ENCODE results near the gene USP10.

The USP10 gene

GRCh38 chr16:84791501-84791900 lies 91.7 kb downstream of the USP10 start:
- TF ChIP-seq TOX (CRISPR knock-in tag; IDR thresholded peaks at IDR 0.05; ENCODE audit: borderline replicate concordance) (no peak), ISL1 (CRISPR knock-in tag; IDR thresholded peaks at IDR 0.05) (no peak), TSHZ2 (CRISPR knock-in tag; IDR thresholded peaks at IDR 0.05) (no peak), BACH2 (CRISPR knock-in tag; IDR thresholded peaks at IDR 0.05; ENCODE audit: borderline replicate concordance) (no peak), PPARA (CRISPR knock-in tag; IDR thresholded peaks at IDR 0.05; ENCODE audit: borderline replicate concordance) (no peak), TCF4 (CRISPR knock-in tag; IDR thresholded peaks at IDR 0.05; ENCODE audit: borderline replicate concordance) (no peak), POU6F1 (CRISPR knock-in tag; IDR thresholded peaks at IDR 0.05; ENCODE audit: borderline replicate concordance, low read depth) (no peak), ZC3H10 (CRISPR knock-in tag; IDR thresholded peaks at IDR 0.05) (no peak), OSR1 (CRISPR knock-in tag; IDR thresholded peaks at IDR 0.05) (no peak), ARNTL (CRISPR knock-in tag; IDR thresholded peaks at IDR 0.05; ENCODE audit: borderline replicate concordance, low read depth) (no peak)
- ATAC-seq, result no peak

GRCh38 chr16:84794186-84794585 lies 94.4 kb downstream of the USP10 start:
- TF ChIP-seq CSDC2 (CRISPR knock-in tag; IDR thresholded peaks at IDR 0.05), result no peak
- no peak for TF ChIP-seq RARB (CRISPR knock-in tag; IDR thresholded peaks at IDR 0.05)
- TF ChIP-seq TOX (CRISPR knock-in tag; IDR thresholded peaks at IDR 0.05; ENCODE audit: borderline replicate concordance), result no peak
- TF ChIP-seq ZNF70 (CRISPR knock-in tag; IDR thresholded peaks at IDR 0.05), result no peak
- no peak for TF ChIP-seq ISL1 (CRISPR knock-in tag; IDR thresholded peaks at IDR 0.05)
- no peak for TF ChIP-seq CREB5 (CRISPR knock-in tag; IDR thresholded peaks at IDR 0.05; ENCODE audit: low read depth)
- TF ChIP-seq CSRNP3 (CRISPR knock-in tag; IDR thresholded peaks at IDR 0.05), result no peak
- TF ChIP-seq PPARA (CRISPR knock-in tag; IDR thresholded peaks at IDR 0.05; ENCODE audit: borderline replicate concordance), result no peak
- no peak for TF ChIP-seq ZNF565 (CRISPR knock-in tag; conservative IDR thresholded peaks at IDR 0.05; ENCODE audit: low read depth)
- no peak for TF ChIP-seq POU6F1 (CRISPR knock-in tag; IDR thresholded peaks at IDR 0.05; ENCODE audit: borderline replicate concordance, low read depth)
- no peak for TF ChIP-seq ARNTL (CRISPR knock-in tag; IDR thresholded peaks at IDR 0.05; ENCODE audit: borderline replicate concordance, low read depth)
- TF ChIP-seq TSHZ2 (CRISPR knock-in tag; IDR thresholded peaks at IDR 0.05), result no peak
- no peak for TF ChIP-seq TCF4 (CRISPR knock-in tag; IDR thresholded peaks at IDR 0.05; ENCODE audit: borderline replicate concordance)
- no peak for TF ChIP-seq PATZ1 (CRISPR knock-in tag; IDR thresholded peaks at IDR 0.05; ENCODE audit: borderline replicate concordance)
- no peak for TF ChIP-seq OSR1 (CRISPR knock-in tag; IDR thresholded peaks at IDR 0.05)
- no peak for ATAC-seq

Data from SK-N-SH treated with all-trans-retinoic acid at 6 μM for 48 hours (cell line).